ENCODE results near the gene TMEM127. TPM values are rescaled to one million over a fixed set of nuclear protein-coding genes. Genes with fewer than 3 reads are reported as not detected.

The TMEM127 gene
- total and polyA plus RNA-seq, 2 donors from 2014 or later: 37.4 to 72.3 TPM

DNA sequence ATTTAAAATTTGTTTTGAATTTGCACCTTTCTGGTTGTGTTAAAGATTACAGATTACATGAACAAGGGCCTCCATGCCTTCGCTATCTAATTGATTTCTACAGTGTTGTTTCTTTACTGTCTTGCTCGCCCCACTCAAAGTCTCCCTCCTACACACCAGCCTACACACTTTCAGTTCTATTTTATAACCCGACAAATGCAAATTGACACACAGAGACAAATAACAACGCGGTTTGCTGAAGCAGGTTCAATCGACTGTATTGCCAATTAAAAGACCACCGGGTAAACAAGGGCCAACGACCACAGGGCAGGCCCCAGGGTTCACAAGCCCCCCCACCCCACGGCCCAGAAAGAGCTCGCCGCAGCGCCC is 58.0 kb downstream of the TMEM127 start:
- peaks cover 0 to 29% (median 22%) of the 10 kb centered on the region in 3 donors for H3K4me1 ChIP-seq (ENCODE audit: control insufficient read depth in 2 of 3, insufficient read depth in 2 of 3, low read depth in 1 of 3, low read length in 3 of 3)
- H3K4me3 ChIP-seq (ENCODE audit: low read length in 3 of 3): peak overlapping the region; percentile 84 to 95 (median 89)
- peak in 1 of 5 donors; percentile 52 for DNase-seq
- H3K9ac ChIP-seq (ENCODE audit: low read length in 3 of 3): peak overlapping the region; percentile 7 to 94 (median 86)
- intact Hi-C loops (cut with DNase I): no loop called here
- no peaks in the 10 kb centered on the region for H3K36me3 ChIP-seq (ENCODE audit: control insufficient read depth in 2 of 3, insufficient read depth in 3 of 3, low read length in 3 of 3)
- no peaks in the 10 kb centered on the region for H3K9me3 ChIP-seq (ENCODE audit: control insufficient read depth in 2 of 3, insufficient read depth in 1 of 3, low read length in 3 of 3)
- TF ChIP-seq, protein P1, sequence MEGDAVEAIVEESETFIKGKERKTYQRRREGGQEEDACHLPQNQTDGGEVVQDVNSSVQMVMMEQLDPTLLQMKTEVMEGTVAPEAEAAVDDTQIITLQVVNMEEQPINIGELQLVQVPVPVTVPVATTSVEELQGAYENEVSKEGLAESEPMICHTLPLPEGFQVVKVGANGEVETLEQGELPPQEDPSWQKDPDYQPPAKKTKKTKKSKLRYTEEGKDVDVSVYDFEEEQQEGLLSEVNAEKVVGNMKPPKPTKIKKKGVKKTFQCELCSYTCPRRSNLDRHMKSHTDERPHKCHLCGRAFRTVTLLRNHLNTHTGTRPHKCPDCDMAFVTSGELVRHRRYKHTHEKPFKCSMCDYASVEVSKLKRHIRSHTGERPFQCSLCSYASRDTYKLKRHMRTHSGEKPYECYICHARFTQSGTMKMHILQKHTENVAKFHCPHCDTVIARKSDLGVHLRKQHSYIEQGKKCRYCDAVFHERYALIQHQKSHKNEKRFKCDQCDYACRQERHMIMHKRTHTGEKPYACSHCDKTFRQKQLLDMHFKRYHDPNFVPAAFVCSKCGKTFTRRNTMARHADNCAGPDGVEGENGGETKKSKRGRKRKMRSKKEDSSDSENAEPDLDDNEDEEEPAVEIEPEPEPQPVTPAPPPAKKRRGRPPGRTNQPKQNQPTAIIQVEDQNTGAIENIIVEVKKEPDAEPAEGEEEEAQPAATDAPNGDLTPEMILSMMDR (IDR thresholded peaks at IDR 0.05; ENCODE audit: borderline replicate concordance, extremely low read depth, insufficient read depth): no peak
- peak overlapping the region; percentile 92 to 96 for H3K27ac ChIP-seq (ENCODE audit: low read depth in 2 of 2, low read length in 2 of 2)
- FAIRE-seq: no peak
- H3K27me3 ChIP-seq (ENCODE audit: control insufficient read depth, insufficient read depth, low read length): no peaks in the 10 kb centered on the region

DNA sequence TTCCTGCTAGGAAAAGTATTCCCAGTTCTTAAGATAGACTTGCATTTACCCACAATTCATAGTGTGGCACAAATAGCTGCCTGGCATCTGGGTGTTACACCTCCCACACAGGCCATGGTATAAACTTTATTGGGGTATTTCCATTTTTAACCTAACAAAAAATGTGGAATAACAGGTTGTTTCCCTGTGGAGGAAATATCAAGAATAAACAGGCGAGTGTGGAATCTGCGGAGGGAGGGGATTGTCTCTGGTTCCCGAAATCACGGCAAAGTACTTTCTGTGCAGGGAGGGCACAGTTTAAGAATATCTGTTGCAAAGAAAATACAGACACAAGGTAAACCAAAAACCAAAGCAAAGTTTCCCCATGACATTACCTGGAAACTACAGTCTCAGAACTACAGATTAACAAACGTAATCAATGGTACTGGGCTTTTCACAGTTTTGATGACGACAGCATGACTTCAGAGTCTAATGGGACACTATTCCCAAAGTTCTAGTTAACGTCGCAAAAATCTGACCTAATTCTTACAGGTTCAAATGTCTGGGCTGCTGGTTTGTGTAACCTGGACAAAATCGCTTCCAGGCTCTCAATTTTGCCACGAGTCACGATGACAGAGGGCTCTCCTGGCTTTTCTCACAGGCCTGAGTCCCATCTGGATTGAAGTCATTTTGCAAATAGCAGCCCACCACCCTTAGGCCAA is 58.6 kb downstream of the TMEM127 start:
- Histone ChIP-seq H3K9ac (ENCODE audit: low read length in 3 of 3) (peak overlapping the region; percentile 7 to 94 (median 86)), H3K9me3 (ENCODE audit: control insufficient read depth in 2 of 3, insufficient read depth in 1 of 3, low read length in 3 of 3) (no peaks in the 10 kb centered on the region), H3K4me1 (ENCODE audit: control insufficient read depth in 2 of 3, insufficient read depth in 2 of 3, low read depth in 1 of 3, low read length in 3 of 3) (peaks cover 0 to 32% (median 24%) of the 10 kb centered on the region in 3 donors), H3K27ac (ENCODE audit: low read depth in 2 of 2, low read length in 2 of 2) (peak overlapping the region; percentile 92 to 96), H3K36me3 (ENCODE audit: control insufficient read depth in 2 of 3, insufficient read depth in 3 of 3, low read length in 3 of 3) (no peaks in the 10 kb centered on the region), H3K4me3 (ENCODE audit: low read length in 3 of 3) (peak overlapping the region; percentile 84 to 95 (median 89)), H3K27me3 (ENCODE audit: control insufficient read depth, insufficient read depth, low read length) (no peaks in the 10 kb centered on the region)
- peak in 2 of 5 donors; percentile 9 to 22 for DNase-seq
- intact Hi-C loops (cut with DNase I): no loop called here
- TF ChIP-seq, protein P1 (IDR thresholded peaks at IDR 0.05; ENCODE audit: borderline replicate concordance, extremely low read depth, insufficient read depth): no peak
- FAIRE-seq: no peak

GRCh38 chr2:96205888-96206287 is 59.9 kb downstream of the TMEM127 start:
- H3K9me3 ChIP-seq (ENCODE audit: control insufficient read depth in 2 of 3, insufficient read depth in 1 of 3, low read length in 3 of 3): no peaks in the 10 kb centered on the region
- FAIRE-seq: no peak
- peaks cover 0 to 32% (median 27%) of the 10 kb centered on the region in 3 donors for H3K4me1 ChIP-seq (ENCODE audit: control insufficient read depth in 2 of 3, insufficient read depth in 2 of 3, low read depth in 1 of 3, low read length in 3 of 3)
- intact Hi-C loops (cut with DNase I): no loop called here
- peak overlapping the region; percentile 2 to 66 for H3K27ac ChIP-seq (ENCODE audit: low read depth in 2 of 2, low read length in 2 of 2)
- H3K9ac ChIP-seq (ENCODE audit: low read length in 3 of 3): peak overlapping the region in 2 of 3 donors; percentile 9 to 55
- TF ChIP-seq, protein P1 (IDR thresholded peaks at IDR 0.05; ENCODE audit: borderline replicate concordance, extremely low read depth, insufficient read depth): no peak
- H3K27me3 ChIP-seq (ENCODE audit: control insufficient read depth, insufficient read depth, low read length): no peaks in the 10 kb centered on the region
- H3K4me3 ChIP-seq (ENCODE audit: low read length in 3 of 3): peak overlapping the region in 2 of 3 donors; percentile 26 to 30
- no peak for DNase-seq
- no peaks in the 10 kb centered on the region for H3K36me3 ChIP-seq (ENCODE audit: control insufficient read depth in 2 of 3, insufficient read depth in 3 of 3, low read length in 3 of 3)
